OCI-LY3 (cell line): Measurements from ENCODE around the gene NUP188.

Experiments used
- EZH2phosphoT487 ChIP-seq: fragments of 200-600 bp; shearing (Covaris generic); IDR thresholded peaks from 2 replicates; pipeline ENCODE4 v1.6.1; 2018; ENCODE audit warnings: antibody characterized with exemption, mixed run types, low read depth
- TF ChIP-seq, protein P1 (sequence below): fragments of 200-600, 300-600 bp; sonication (generic); IDR thresholded peaks from 2 replicates; pipeline ENCODE4 v1.5.1; 2014; ENCODE audit warnings: antibody characterized with exemption, low read length, low read depth

DNA sequence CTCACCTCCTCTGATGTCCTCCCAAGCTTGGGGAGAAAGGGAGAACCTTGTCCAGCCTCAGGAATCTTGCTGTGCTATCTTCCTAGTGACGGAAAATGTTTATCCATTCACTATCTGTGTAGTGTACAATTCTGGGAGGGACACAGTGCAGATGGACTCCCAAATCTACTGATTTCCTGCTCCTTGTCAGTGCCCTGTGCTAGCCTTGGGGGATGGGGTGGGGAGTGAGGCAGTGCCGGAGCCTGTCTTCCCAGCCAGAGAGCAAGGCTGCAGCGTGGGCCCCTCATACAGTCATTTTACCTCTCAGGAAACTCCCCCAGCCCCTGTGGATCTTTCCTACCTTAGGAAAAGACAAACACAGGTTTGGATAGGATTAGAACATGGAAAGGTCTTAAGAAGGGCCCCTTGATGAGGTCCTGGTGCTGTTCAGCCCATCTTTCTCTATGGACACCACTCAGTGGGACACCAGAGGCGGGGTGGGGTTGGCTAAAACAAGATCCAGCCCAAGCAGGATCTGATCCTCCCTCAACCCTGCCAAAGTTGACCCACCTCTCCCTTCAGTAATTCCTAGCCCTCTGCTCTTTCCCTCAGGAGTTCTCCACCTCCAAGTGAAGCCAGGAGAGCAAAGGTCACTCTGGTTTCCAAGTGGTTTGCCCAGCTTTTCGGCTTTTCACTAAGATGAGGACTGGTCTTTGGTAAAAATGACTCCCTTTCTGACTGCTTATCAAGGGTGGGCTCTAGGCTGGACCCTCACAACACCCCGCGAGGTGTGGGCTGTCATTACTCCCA is 3.5 kb upstream of the NUP188 start:
- TF ChIP-seq, protein P1, sequence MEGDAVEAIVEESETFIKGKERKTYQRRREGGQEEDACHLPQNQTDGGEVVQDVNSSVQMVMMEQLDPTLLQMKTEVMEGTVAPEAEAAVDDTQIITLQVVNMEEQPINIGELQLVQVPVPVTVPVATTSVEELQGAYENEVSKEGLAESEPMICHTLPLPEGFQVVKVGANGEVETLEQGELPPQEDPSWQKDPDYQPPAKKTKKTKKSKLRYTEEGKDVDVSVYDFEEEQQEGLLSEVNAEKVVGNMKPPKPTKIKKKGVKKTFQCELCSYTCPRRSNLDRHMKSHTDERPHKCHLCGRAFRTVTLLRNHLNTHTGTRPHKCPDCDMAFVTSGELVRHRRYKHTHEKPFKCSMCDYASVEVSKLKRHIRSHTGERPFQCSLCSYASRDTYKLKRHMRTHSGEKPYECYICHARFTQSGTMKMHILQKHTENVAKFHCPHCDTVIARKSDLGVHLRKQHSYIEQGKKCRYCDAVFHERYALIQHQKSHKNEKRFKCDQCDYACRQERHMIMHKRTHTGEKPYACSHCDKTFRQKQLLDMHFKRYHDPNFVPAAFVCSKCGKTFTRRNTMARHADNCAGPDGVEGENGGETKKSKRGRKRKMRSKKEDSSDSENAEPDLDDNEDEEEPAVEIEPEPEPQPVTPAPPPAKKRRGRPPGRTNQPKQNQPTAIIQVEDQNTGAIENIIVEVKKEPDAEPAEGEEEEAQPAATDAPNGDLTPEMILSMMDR = no peak
- TF ChIP-seq EZH2phosphoT487 = no peak
